T-helper 1 cell (primary cell): ENCODE data around the gene CAMTA1.
"Not testable (repeated sequence)": the region's sequence is repeated elsewhere in the genome, so short reads cannot be mapped to it uniquely, and the experiment has no call there.

Source experiments
- DNase-seq, 5 donors: peaks; one replicate each; pipeline ENCODE4 v3.0.0-alpha.2; 2012 to 2020

Gene CAMTA1

GRCh38 chr1:7299994-7300393, 514.7 kb downstream of the CAMTA1 start:
- no peak for DNase-seq

GRCh38 chr1:7300893-7301663, 515.8 kb downstream of the CAMTA1 start:
- no peak for DNase-seq

- DNase-seq: no peak
Observed at GRCh38 chr1:7301664-7301981, 516.4 kb downstream of the CAMTA1 start.

GRCh38 chr1:7302126-7302525, 516.9 kb downstream of the CAMTA1 start:
- no peak for DNase-seq

GRCh38 chr1:7302873-7303272, 517.6 kb downstream of the CAMTA1 start:
- no peak for DNase-seq

GRCh38 chr1:7303554-7304317, 518.5 kb downstream of the CAMTA1 start:
- no peak for DNase-seq

GRCh38 chr1:7313081-7313546, 527.9 kb downstream of the CAMTA1 start:
- no peak for DNase-seq

GRCh38 chr1:7313826-7314225, 528.6 kb downstream of the CAMTA1 start:
- no peak for DNase-seq

GRCh38 chr1:7315316-7315715, 530.1 kb downstream of the CAMTA1 start:
- DNase-seq: no peak

- no peak for DNase-seq
Observed at GRCh38 chr1:7315946-7316345, 530.7 kb downstream of the CAMTA1 start.

- DNase-seq: no peak
Observed at GRCh38 chr1:7317888-7318287, 532.6 kb downstream of the CAMTA1 start.

- DNase-seq: no peak
Observed at GRCh38 chr1:7319196-7319595, 533.9 kb downstream of the CAMTA1 start.

- no peak for DNase-seq
Observed at GRCh38 chr1:7320661-7321060, 535.4 kb downstream of the CAMTA1 start.

GRCh38 chr1:7322283-7322785, 537.1 kb downstream of the CAMTA1 start:
- no peak for DNase-seq

- DNase-seq: no peak
Observed at GRCh38 chr1:7322912-7323311, 537.7 kb downstream of the CAMTA1 start.

GRCh38 chr1:7325254-7325653, 540.0 kb downstream of the CAMTA1 start:
- DNase-seq: no peak

GRCh38 chr1:7326366-7326765, 541.1 kb downstream of the CAMTA1 start:
- no peak for DNase-seq

GRCh38 chr1:7327849-7328248, 542.6 kb downstream of the CAMTA1 start:
- no peak for DNase-seq

- no peak for DNase-seq
Observed at GRCh38 chr1:7329868-7330615, 544.8 kb downstream of the CAMTA1 start.

GRCh38 chr1:7330726-7331125, 545.5 kb downstream of the CAMTA1 start:
- not testable (repeated sequence) for DNase-seq

GRCh38 chr1:7331926-7332535, 546.8 kb downstream of the CAMTA1 start:
- DNase-seq: no peak

- DNase-seq: no peak
Observed at GRCh38 chr1:7333094-7333493, 547.8 kb downstream of the CAMTA1 start.

GRCh38 chr1:7333620-7334019, 548.4 kb downstream of the CAMTA1 start:
- DNase-seq: no peak
